Effector memory CD8-positive, alpha-beta T cell (primary cell): ENCODE measurements around the gene MSI2.
A peak's percentile ranks its signal among the peaks of the same experiment; 100 is the strongest.

Experiments
- ATAC-seq: fragments of 150-1000 bp; cut with Tn5 transposase; replicated peaks from 2 replicates; pipeline ENCODE4 v1.10.0; 2021; ENCODE audit warnings: mild to moderate bottlenecking, moderate library complexity
- DNase-seq, 3 experiments: peaks; one replicate each; pipeline ENCODE4 v3.0.0; 2021
- H3K27ac Mint-ChIP-seq, 2 donors: one replicate each; pipeline ENCODE4 v1.8.0; 2022; ENCODE audit warnings: mild to moderate bottlenecking in 2 of 2, mixed read lengths in 2 of 2, moderate library complexity in 2 of 2
- H3K27me3 Mint-ChIP-seq, 2 donors: one replicate each; pipeline ENCODE4 v1.8.0; 2022; ENCODE audit warnings: mixed read lengths in 2 of 2
- H3K36me3 Mint-ChIP-seq: one replicate; pipeline ENCODE4 v1.8.0; 2022; ENCODE audit warnings: mild to moderate bottlenecking, moderate library complexity, mixed read lengths; ENCODE audit not compliant: insufficient read depth
- H3K4me1 Mint-ChIP-seq, 2 donors: one replicate each; pipeline ENCODE4 v1.8.0; 2022; ENCODE audit warnings: low read depth in 2 of 2, mixed read lengths in 2 of 2
- H3K4me3 Mint-ChIP-seq, 2 donors: one replicate each; pipeline ENCODE4 v1.8.0; 2022; ENCODE audit warnings: mild to moderate bottlenecking in 2 of 2, mixed read lengths in 2 of 2, moderate library complexity in 2 of 2
- H3K9me3 Mint-ChIP-seq, 2 donors: one replicate each; pipeline ENCODE4 v1.8.0; 2022; ENCODE audit warnings: mixed read lengths in 2 of 2

Gene MSI2

DNA sequence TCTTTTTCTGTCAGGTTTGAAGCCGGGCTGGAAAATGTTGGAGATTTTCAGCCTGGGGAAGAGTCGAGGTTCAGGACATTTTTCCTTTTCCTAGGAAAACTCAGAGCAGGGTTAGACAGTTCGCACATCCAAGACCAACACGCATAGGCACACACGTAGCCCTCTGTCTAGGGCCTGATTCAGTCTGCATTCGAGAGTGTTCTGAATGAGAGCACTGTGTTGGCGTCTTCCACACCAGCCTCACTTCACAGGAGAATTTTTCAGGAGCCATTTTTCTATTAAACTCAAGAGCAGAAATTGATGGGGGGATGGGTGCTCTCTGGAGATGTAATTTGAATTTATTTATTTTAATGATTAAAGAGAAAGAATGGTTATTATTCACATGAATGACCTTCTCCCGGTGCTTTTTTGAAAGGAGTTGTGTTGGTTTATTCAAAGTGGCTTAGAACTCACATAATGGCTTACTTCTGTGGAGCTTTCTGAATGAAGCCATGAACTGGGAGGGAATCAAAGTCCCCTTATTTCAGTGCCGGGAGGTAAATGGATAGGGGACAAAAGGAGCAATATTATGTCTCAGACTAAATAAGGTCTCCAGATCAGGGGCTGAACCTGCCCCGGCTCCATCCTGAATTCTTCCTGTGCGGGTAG lies 294.5 kb downstream of the MSI2 start:
- Mint-ChIP-seq H3K36me3 (peaks cover 9% of the 10 kb centered on the region), H3K4me3 (no peak overlapping the region), H3K27ac (peak overlapping the region in 1 of 2 donors; percentile 73), H3K9me3 (no peaks in the 10 kb centered on the region), H3K4me1 (peaks cover 27 to 33% of the 10 kb centered on the region in 2 donors), H3K27me3 (no peaks in the 10 kb centered on the region)
- ATAC-seq, result no peak
- DNase-seq, result no peak

DNA sequence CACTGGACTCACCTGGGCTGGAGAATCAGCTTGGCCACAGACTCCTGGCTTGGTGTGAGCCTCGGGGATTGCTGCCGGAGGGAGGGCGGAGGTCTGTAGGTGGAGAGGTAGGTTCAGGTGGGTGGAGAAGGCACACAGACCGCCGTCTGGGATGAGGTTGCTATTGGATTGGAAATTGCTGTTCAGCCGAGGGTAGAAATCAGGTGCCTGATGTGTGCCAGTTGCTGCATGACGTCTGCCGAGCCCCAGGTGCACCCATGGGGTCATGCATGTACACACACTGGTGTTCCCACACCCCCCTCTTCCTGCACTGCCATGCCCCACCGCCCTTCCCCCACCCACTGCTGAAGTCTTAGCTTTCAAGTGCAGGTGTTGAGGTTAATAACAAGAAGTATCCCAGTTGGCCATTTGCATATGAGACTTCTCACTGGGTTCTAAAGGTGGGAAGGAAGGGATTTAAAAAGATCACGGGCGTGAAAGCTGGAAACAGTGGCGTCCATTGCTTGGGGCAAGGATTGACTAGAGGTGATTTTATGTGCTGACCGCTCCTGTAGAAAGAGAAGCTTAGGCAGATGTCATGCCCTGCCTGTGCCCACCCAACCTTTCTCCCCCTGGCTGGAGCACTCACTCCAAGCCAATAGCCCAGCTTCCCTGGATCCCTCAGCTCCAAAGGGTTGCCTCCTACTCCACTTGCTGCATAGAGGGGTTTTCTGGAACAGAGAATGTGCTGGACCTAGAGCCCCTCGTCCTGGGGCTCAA lies 295.2 kb downstream of the MSI2 start:
- peak overlapping the region in 1 of 2 donors; percentile 73 for H3K27ac Mint-ChIP-seq

DNA sequence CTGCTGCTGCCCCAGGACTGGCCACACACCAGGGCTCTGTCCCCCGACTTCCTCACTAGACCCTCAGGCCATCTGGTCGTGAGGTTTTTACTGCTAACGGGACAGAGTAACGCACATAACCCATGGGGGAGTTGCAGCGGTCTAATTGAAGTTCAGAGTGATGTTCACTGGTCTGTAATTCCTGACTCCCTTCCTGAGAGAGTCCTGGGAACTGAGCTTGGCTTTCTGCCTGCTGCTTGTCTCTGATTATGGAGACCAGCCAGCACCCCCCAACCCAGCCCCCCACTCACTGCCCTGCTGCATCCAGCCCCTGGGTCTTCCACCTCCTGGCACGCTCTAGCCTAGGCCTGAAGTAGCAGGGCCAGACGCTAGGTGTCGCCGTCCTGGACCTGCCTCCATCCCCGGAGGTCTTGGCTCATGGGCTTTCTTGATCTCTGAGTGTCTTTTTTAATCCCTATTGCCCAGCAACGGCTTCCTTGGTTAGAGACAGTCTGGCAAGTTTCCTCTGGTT lies 295.8 kb downstream of the MSI2 start:
- H3K9me3 Mint-ChIP-seq, result no peaks in the 10 kb centered on the region
- ATAC-seq, result no peak
- peaks cover 22 to 27% of the 10 kb centered on the region in 2 donors for H3K4me1 Mint-ChIP-seq
- no peak overlapping the region for H3K27ac Mint-ChIP-seq
- H3K4me3 Mint-ChIP-seq, result no peak overlapping the region
- H3K36me3 Mint-ChIP-seq, result peaks cover 9% of the 10 kb centered on the region
- H3K27me3 Mint-ChIP-seq, result no peaks in the 10 kb centered on the region
- peak in 1 of 3 experiments; percentile 5 for DNase-seq

More for the DNA sequence above, 295.2 kb downstream of the MSI2 start:
- H3K4me1 Mint-ChIP-seq, result peaks cover 27 to 33% of the 10 kb centered on the region in 2 donors
- peaks cover 9% of the 10 kb centered on the region for H3K36me3 Mint-ChIP-seq
- H3K27me3 Mint-ChIP-seq, result no peaks in the 10 kb centered on the region
- H3K4me3 Mint-ChIP-seq, result no peak overlapping the region
- H3K9me3 Mint-ChIP-seq, result no peaks in the 10 kb centered on the region
- ATAC-seq (peak; percentile 74), DNase-seq (peak in 1 of 3 experiments; percentile 11)

DNA sequence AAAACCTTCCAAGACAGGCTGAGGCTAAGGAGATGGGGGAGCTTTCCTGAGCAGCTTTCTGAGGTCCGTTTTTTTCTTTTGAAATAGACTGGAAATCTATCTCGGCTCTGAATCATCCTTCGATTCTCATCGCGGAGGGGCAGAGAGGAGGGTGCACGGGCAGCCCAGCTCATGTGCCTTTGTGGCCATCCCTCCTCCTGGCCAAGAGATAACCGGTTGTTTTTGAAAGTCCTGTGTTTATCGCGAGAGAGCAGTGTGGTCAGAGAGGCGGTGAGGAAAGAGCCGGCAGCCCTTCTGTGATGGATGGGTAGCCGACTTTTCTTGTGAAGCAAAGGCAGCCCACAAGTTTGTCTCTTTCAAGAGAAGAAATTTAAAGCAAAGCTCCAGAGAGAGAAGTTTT lies 297.2 kb downstream of the MSI2 start:
- Mint-ChIP-seq H3K36me3 (peaks cover 9% of the 10 kb centered on the region), H3K4me1 (peaks cover 17 to 21% of the 10 kb centered on the region in 2 donors), H3K27me3 (no peaks in the 10 kb centered on the region), H3K4me3 (no peak overlapping the region), H3K27ac (no peak overlapping the region), H3K9me3 (no peaks in the 10 kb centered on the region)
- ATAC-seq (no peak), DNase-seq (no peak)

DNA sequence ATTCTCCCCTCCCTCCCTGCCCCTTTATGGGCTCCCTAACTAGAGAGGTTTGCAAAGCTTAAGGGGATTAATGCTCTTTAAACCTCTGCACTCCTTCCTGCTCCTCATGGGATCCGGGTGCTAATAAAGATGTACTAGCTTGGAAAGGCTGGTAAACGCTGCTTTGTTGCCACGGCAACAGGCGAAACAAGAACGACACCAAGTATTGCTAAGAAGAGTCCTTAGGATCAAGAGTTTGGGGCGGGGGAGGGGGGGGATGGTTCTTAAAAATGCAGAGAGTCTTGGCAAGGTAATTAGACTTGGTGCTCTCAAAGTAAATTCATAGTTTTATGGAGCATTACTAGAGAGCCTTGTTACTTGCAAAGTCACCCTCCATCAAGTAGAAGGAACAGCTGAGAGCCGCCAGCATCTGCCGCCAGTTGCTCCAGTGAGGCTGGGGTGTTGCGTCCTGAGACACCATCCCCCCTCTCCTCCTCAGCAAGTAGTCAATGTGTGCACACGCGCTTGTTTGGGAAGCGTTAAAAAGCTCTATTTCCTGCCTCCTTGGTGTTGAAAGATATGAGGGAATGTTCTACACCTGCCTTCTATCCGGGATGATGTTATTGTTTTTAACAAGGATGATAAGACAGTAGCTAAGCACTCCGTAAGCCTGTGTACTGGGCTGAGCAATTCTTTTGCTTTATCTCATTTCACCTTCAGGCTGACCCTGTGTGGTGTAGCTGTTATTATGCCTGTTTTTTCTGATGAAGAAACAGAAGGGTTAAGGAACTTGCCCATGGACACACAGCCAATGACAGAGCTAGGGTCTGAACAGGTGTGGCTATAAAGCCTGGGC lies 297.9 kb downstream of the MSI2 start:
- no peak for ATAC-seq
- DNase-seq, result no peak
- Mint-ChIP-seq H3K36me3 (peaks cover 6% of the 10 kb centered on the region), H3K27ac (no peak overlapping the region), H3K9me3 (no peaks in the 10 kb centered on the region), H3K27me3 (no peaks in the 10 kb centered on the region), H3K4me3 (no peak overlapping the region), H3K4me1 (peaks cover 17 to 21% of the 10 kb centered on the region in 2 donors)

DNA sequence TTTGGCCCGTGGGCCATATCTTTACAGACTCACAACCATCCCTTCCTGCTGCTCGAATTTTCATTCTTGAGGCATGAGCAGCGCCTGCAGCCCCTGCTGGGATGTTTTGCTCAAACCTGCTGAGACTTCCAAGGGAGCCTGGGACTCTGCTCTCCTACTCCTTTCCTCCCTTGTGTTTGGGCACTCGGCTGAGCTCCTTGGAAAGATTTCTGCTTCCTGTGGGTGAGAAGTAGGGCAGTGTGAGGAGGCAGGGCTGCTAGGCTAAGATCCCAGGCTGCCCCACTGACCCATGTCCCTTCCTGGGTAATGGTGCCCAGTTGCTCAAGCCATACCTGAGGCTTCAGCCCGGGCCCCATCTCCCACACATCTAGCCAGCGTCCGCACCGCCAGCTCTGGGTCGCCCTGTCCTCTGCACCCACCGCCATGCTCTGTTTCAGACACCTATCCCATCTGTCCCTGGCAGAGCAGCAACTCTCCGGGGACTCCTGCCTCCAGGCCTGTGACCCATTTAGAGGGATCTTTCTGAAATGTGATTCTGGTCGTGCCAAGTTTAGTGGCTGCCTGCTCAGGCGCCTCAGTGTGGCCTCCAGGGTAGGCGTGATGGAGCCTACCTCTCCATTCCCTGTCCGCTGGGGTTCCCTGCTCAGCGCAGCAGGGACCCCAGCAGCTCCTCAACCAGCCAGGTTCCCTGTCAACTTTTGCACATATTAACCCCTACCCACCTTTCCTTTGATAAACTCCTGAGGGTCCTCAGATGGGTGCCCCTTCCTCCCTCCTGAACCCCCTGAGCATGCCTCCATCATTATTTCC lies 298.7 kb downstream of the MSI2 start:
- Mint-ChIP-seq H3K9me3 (no peaks in the 10 kb centered on the region), H3K36me3 (peaks cover 6% of the 10 kb centered on the region), H3K4me3 (no peak overlapping the region), H3K4me1 (peaks cover 17 to 18% of the 10 kb centered on the region in 2 donors), H3K27me3 (no peaks in the 10 kb centered on the region), H3K27ac (peak overlapping the region; percentile 17 to 49)
- ATAC-seq (no peak), DNase-seq (no peak)

DNA sequence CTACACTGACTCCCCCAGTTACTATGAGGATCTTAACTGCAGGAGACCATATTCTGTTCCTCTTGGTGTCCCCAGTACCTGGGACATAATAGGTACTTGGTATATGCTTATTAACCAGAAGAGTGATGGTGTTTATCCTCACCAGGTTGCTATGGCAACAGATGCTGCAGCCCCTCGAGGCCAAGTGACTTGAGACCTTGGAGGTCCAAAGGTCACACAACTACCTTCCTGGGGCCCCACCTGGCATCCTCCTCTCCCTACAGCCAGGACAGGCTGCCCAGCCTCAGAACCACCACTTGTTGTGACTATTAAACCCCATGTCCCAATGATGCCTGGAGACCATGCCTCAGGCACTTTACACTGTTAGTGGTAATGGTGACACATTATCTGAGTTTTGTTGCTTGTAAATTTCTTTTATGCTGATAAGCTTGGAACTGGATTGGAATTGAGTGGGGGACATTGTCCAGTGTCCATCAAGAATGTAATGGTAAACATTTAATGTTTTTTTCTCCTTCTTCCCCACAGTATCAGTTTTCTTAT lies 299.4 kb downstream of the MSI2 start:
- H3K27ac Mint-ChIP-seq, result peak overlapping the region; percentile 17 to 49
- DNase-seq (no peak), ATAC-seq (no peak)
- H3K27me3 Mint-ChIP-seq, result no peaks in the 10 kb centered on the region
- no peak overlapping the region for H3K4me3 Mint-ChIP-seq
- H3K9me3 Mint-ChIP-seq, result no peaks in the 10 kb centered on the region
- peaks cover 7% of the 10 kb centered on the region for H3K36me3 Mint-ChIP-seq
- peaks cover 19 to 24% of the 10 kb centered on the region in 2 donors for H3K4me1 Mint-ChIP-seq

DNA sequence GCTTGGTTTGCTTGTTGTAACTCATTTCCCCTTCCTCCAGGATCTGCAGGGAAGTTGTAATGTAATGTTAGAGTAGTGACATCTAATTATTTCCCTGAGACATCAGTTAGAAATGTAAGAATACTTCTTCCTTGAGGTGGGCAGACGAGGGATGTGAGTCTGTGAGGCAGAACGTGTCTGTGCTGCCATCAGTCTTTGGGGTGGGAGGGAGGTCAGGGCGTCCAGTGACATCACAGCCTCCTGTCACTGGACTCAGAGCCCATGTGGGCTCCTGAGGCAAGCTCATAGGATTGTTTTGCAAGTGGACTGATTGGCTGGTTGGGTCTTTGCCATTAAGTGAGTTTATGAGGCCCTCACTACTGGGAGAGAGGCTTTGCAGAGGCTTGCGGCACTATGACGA lies 300.0 kb downstream of the MSI2 start:
- Mint-ChIP-seq H3K4me1 (peaks cover 19 to 24% of the 10 kb centered on the region in 2 donors), H3K27ac (peak overlapping the region in 1 of 2 donors; percentile 20)
- no peak for ATAC-seq

DNA sequence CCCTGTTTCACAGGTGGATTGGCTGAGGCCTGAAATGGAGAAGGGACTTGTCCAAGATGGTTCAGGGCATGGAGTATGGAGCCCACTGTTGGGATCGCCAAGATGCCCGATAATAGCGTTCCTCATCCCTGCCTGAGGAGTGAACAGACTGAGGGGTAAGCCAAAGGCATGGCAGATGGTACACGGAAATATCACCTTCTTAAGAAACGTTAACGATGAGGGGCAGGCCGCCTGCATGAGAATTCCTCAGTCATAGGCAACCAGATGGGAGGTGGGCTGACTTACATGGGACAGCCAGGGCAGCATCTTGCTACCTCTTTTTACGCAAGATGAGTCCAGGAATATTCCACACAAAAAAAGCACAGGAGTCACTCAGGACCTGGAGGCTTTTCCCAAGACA lies 300.7 kb downstream of the MSI2 start:
- Mint-ChIP-seq H3K27me3 (no peaks in the 10 kb centered on the region), H3K4me1 (peaks cover 19 to 25% of the 10 kb centered on the region in 2 donors), H3K9me3 (no peaks in the 10 kb centered on the region), H3K36me3 (peaks cover 8% of the 10 kb centered on the region), H3K4me3 (no peak overlapping the region), H3K27ac (no peak overlapping the region)
- ATAC-seq, result no peak
- no peak for DNase-seq

More for the DNA sequence above, 300.0 kb downstream of the MSI2 start:
- no peak for DNase-seq
- H3K4me3 Mint-ChIP-seq, result no peak overlapping the region
- no peaks in the 10 kb centered on the region for H3K9me3 Mint-ChIP-seq
- no peaks in the 10 kb centered on the region for H3K27me3 Mint-ChIP-seq
- H3K36me3 Mint-ChIP-seq, result peaks cover 12% of the 10 kb centered on the region

DNA sequence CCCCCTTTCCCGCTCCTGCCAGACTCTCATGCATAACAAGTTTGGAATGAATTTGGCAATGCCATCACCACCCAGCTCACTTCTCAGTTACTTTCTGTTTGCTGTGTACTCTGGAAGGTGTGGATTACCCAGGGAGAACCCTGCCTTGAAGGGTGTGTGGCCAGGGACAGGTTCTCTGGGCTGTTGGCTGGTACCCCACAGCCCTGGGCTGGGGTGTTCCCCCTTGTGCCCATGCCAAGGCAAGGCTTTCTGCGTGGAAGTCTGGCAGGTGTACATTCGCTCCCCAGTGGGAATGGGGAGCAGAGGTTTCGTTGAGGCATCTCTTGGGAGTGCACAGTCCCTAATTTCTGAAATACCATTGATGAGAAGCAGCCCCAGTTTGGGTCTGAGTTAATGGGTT lies 301.1 kb downstream of the MSI2 start:
- peaks cover 10% of the 10 kb centered on the region for H3K36me3 Mint-ChIP-seq
- ATAC-seq, result no peak
- no peak for DNase-seq
- no peak overlapping the region for H3K4me3 Mint-ChIP-seq
- H3K27ac Mint-ChIP-seq, result no peak overlapping the region
- H3K4me1 Mint-ChIP-seq, result peaks cover 20 to 22% of the 10 kb centered on the region in 2 donors
- H3K27me3 Mint-ChIP-seq, result no peaks in the 10 kb centered on the region
- H3K9me3 Mint-ChIP-seq, result no peaks in the 10 kb centered on the region

DNA sequence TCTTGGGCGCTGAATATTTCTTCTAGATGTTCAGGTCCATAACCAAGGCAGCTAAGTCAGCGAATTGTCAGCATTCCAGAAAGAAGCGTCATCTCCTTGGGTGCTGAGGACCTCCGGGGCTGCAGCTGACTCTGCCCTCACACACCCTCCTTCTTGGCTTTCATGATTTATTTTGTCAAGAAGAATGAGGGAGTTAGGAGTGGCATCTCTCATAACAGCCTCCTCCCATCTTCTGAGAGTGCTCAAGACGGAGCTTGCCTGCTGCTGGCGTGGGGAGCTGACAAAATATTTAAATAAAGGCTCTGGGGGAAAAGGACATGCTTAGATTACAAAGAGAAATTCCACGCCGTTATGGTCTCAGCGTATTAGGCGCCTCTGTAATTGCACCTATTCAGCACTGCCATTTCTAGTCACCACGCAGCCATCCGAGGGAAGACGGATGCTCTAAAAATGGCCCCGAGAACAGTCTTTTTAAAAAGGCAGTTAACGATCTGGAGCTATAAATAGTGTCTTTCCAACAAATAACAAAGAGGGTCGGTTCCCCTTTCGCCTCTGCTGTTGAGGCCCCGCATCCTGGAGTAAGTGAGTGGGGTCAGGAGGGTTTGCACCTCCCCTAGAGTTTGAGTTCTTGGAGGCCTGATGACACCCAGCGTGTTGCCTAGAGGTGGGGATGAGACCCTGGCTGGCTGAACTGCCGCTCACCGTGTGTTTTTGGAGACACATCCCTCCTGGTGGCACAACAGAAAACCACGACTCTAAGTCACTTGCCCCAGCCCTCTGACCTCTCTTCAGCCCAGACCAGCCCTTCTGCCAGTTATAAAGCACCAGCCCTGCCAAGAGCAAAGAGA lies 301.7 kb downstream of the MSI2 start:
- Mint-ChIP-seq H3K27me3 (no peaks in the 10 kb centered on the region), H3K4me1 (peaks cover 18% of the 10 kb centered on the region in 2 donors), H3K36me3 (peaks cover 10% of the 10 kb centered on the region), H3K9me3 (no peaks in the 10 kb centered on the region), H3K4me3 (no peak overlapping the region), H3K27ac (peak overlapping the region in 1 of 2 donors; percentile 66)
- no peak for DNase-seq
- no peak for ATAC-seq

DNA sequence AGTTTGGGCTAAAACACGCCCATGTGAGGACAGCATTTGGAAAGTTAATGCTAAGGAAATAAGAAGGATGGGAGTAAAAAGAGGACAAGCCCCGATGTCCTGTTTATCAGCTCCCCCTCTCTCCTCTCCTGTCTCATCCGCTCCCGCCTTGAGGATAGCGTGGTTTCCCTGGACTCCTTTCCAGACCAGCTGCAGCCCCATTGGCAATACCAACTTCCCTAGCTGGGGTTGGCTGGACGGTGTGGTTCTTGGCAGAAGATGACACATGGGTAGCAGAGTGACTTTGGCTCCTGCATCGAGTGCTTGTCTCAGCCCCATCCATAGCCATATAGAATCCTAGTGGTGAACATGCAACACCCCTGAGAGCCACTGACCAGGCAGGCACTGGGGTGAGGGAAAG lies 302.9 kb downstream of the MSI2 start:
- Mint-ChIP-seq H3K9me3 (no peaks in the 10 kb centered on the region), H3K27me3 (no peaks in the 10 kb centered on the region), H3K27ac (peak overlapping the region; percentile 15 to 66), H3K36me3 (peaks cover 16% of the 10 kb centered on the region), H3K4me1 (peaks cover 18 to 21% of the 10 kb centered on the region in 2 donors), H3K4me3 (no peak overlapping the region)
- no peak for DNase-seq
- no peak for ATAC-seq
